RWPE2 (cell line): ENCODE measurements around the gene TMUB1.

ENCODE experiments used
- ATAC-seq: fragments of 200-7000 bp; cut with Tn5 transposase; 3 replicates; pipeline ENCODE4 v1.9.1; 2021; ENCODE audit warnings: low read depth
- DNase-seq: peaks from one replicate; pipeline ENCODE4 v3.0.0-alpha.2; 2020; ENCODE audit warnings: low spot score
- H3K27ac ChIP-seq: fragments of 450-650 bp; 2 replicates; pipeline ENCODE4 v1.5.1; 2017; ENCODE audit warnings: mild to moderate bottlenecking; ENCODE audit not compliant: poor library complexity, severe bottlenecking
- H3K27me3 ChIP-seq: fragments of 250-450 bp; sonication (Bioruptor Pico); 2 replicates; pipeline ENCODE4 v1.5.1; 2021; ENCODE audit warnings: mild to moderate bottlenecking, moderate library complexity; ENCODE audit not compliant: insufficient read depth, poor library complexity, severe bottlenecking
- H3K36me3 ChIP-seq: fragments of 250-450 bp; sonication (Bioruptor Pico); 2 replicates; pipeline ENCODE4 v1.5.1; 2020; ENCODE audit warnings: low read depth, mild to moderate bottlenecking, moderate library complexity
- H3K4me1 ChIP-seq: fragments of 250-450 bp; sonication (Bioruptor Pico); 2 replicates; pipeline ENCODE4 v1.5.1; 2021; ENCODE audit warnings: mild to moderate bottlenecking, moderate library complexity; ENCODE audit not compliant: insufficient read depth, poor library complexity, severe bottlenecking
- H3K4me3 ChIP-seq: fragments of 250-450 bp; sonication (Bioruptor Pico); 2 replicates; pipeline ENCODE4 v1.5.1; 2021; ENCODE audit warnings: mild to moderate bottlenecking, moderate library complexity; ENCODE audit not compliant: severe bottlenecking
- H3K9me3 ChIP-seq: fragments of 250-450 bp; sonication (Bioruptor Pico); 2 replicates; pipeline ENCODE4 v1.5.1; 2021; ENCODE audit warnings: mild to moderate bottlenecking, moderate library complexity; ENCODE audit not compliant: severe bottlenecking
- TF ChIP-seq, protein P1 (sequence below): fragments of 450-650 bp; IDR thresholded peaks from one replicate; pipeline ENCODE4 v1.5.1; 2017; ENCODE audit warnings: mild to moderate bottlenecking, moderate library complexity; ENCODE audit not compliant: poor library complexity, severe bottlenecking

TMUB1 gene

DNA sequence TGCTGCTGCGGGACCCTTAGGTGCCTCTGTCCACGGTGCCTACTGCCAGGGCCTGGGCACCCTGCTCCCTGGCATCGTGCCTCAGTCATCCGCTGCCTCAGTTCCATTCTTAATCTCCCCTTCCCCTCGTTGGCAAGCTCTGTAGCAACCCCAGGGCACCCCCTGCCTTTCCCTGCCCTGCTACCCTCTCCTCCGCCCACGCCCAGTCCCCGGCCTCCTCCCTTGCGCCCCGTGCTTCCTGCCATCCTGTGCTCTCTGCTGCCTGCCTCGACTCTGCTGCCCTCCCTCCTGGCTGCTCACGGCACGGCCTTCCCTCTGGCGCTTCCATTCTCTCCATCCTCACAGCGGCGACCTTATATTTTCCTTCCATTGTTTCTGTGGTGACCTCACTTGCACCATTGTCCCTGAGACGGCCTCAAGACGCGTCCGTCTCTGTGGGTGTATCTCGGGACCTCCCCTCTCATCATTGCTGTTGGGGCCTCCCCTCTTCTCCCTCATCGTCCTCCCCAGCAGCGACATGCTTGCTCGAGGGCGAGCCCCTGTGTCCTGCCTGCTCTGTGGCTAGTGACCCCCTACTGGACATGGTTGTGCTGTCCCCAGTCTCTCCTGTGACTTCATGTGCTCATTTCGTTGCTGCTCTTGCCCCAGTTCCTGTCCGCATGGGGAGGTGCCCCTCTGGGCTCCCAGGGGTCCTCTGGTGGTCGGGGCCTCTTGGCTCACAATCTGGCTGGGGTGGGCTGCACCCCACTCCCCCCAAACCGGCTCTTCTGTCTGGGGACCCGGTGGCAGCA lies 38.3 kb upstream of the TMUB1 start:
- TF ChIP-seq, protein P1, sequence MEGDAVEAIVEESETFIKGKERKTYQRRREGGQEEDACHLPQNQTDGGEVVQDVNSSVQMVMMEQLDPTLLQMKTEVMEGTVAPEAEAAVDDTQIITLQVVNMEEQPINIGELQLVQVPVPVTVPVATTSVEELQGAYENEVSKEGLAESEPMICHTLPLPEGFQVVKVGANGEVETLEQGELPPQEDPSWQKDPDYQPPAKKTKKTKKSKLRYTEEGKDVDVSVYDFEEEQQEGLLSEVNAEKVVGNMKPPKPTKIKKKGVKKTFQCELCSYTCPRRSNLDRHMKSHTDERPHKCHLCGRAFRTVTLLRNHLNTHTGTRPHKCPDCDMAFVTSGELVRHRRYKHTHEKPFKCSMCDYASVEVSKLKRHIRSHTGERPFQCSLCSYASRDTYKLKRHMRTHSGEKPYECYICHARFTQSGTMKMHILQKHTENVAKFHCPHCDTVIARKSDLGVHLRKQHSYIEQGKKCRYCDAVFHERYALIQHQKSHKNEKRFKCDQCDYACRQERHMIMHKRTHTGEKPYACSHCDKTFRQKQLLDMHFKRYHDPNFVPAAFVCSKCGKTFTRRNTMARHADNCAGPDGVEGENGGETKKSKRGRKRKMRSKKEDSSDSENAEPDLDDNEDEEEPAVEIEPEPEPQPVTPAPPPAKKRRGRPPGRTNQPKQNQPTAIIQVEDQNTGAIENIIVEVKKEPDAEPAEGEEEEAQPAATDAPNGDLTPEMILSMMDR: no peak
- Histone ChIP-seq H3K36me3 (peaks cover 60% of the 10 kb centered on the region), H3K27me3 (no peaks in the 10 kb centered on the region), H3K9me3 (no peaks in the 10 kb centered on the region), H3K27ac (no peak overlapping the region), H3K4me1 (peaks cover under 1% of the 10 kb centered on the region), H3K4me3 (no peak overlapping the region)
- DNase-seq: no peak
- ATAC-seq: no peak

DNA sequence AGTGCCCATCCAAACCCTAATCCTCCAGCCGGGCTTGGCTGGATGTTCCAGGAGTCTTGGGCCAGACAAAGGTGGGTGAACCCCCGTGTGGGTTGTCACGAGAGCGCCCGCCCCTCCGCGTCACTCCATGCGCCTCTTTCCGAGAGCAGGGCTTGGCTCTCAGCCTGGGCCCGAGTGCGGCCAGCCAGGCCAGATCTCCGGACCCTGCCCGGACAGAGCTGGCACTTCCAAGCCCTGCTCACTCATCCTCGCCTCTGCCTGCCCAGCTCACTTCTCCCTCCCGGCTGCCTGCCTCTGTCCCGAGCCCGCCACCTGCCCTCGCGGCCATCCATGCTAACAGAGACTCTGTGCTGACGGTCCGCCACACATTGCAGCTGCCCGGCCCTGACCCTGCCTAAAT lies 37.6 kb upstream of the TMUB1 start:
- H3K36me3 ChIP-seq: peaks cover 59% of the 10 kb centered on the region
- H3K27ac ChIP-seq: no peak overlapping the region
- H3K4me1 ChIP-seq: peaks cover 5% of the 10 kb centered on the region
- no peaks in the 10 kb centered on the region for H3K9me3 ChIP-seq
- H3K4me3 ChIP-seq: no peak overlapping the region
- H3K27me3 ChIP-seq: no peaks in the 10 kb centered on the region
- ATAC-seq (no peak), DNase-seq (no peak)
- TF ChIP-seq, protein P1: no peak

DNA sequence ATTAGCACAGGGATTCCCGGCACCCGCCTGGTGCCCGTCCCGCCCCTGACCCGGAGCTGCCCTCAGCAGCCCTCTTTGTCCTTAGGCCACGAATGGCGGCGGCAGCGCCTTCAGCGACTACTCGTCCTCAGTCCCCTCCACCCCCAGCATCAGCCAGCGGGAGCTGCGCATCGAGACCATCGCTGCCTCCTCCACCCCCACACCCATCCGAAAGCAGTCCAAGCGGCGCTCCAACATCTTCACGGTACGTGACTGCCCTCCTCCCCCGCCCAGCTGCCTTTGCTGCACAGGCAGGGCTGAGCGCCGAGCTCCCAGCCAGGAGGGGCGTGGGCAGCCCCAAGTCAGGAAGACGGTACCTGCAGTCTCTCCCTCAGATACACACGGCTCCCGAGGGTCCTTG lies 36.6 kb upstream of the TMUB1 start:
- ATAC-seq (no peak), DNase-seq (no peak)
- Histone ChIP-seq H3K4me1 (peaks cover 5% of the 10 kb centered on the region), H3K27me3 (no peaks in the 10 kb centered on the region), H3K4me3 (no peak overlapping the region), H3K27ac (no peak overlapping the region), H3K36me3 (peaks cover 50% of the 10 kb centered on the region), H3K9me3 (no peaks in the 10 kb centered on the region)
- TF ChIP-seq, protein P1: no peak

DNA sequence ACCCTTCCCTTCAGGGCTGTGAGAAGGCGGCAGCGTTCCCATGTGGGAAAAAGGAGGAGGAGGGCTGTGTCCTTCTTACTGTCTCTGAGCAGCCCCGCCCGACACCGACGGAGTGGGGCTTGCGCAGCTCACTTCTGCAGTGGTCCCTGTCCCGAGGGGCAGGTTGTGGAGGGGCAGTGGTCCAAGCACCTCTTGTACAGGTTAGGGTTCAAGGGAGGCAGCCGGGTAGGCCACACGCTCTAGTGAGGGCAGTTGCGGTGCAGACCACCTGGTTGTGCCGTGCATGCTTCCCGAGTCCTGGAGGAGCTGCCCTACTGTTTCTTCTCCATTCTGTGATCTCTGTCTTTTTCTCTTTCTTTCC lies 35.7 kb upstream of the TMUB1 start:
- ATAC-seq: no peak
- Histone ChIP-seq H3K4me1 (peaks cover 7% of the 10 kb centered on the region), H3K27me3 (no peaks in the 10 kb centered on the region), H3K27ac (no peak overlapping the region), H3K9me3 (no peaks in the 10 kb centered on the region), H3K36me3 (peaks cover 41% of the 10 kb centered on the region), H3K4me3 (no peak overlapping the region)
- no peak for DNase-seq
- TF ChIP-seq, protein P1: no peak
